ENCODE results near the gene SULF2.
"Not testable (repeated sequence)": the region's sequence is repeated elsewhere in the genome, so short reads cannot be mapped to it uniquely, and the experiment has no call there.

SULF2 gene

GRCh38 chr20:47785311-47785853, at the start of gene SULF2:
Gene SULF2, minus strand, starts transcription at chr20:47785481. Its CDS starts 28,118 bp downstream, at chr20:47757363.
- no peak for DNase-seq (ENCODE audit: low read depth)
- peak within 1 kb of the TSS; percentile 20 for H3K4me3 ChIP-seq (ENCODE audit: control insufficient read depth, low read depth, low read length)
- no peak for TF ChIP-seq CTCF (conservative IDR thresholded peaks at IDR 0.05; ENCODE audit: control insufficient read depth, insufficient read depth, low read depth, low read length)

- H3K4me3 ChIP-seq (ENCODE audit: control insufficient read depth, low read depth, low read length); DNase-seq (ENCODE audit: low read depth): not testable (repeated sequence)
These were observed 46.4 kb upstream of the SULF2 start for GRCh38 chr20:47831675-47832074.

GRCh38 chr20:47826716-47827115, 41.4 kb upstream of the SULF2 start:
- DNase-seq (ENCODE audit: low read depth); H3K4me3 ChIP-seq (ENCODE audit: control insufficient read depth, low read depth, low read length): not testable (repeated sequence)

GRCh38 chr20:47826006-47826405, 40.7 kb upstream of the SULF2 start:
- not testable (repeated sequence) for DNase-seq (ENCODE audit: low read depth); H3K4me3 ChIP-seq (ENCODE audit: control insufficient read depth, low read depth, low read length)

- TF ChIP-seq CTCF (conservative IDR thresholded peaks at IDR 0.05; ENCODE audit: control insufficient read depth, insufficient read depth, low read depth, low read length): no peak
- no peak overlapping the region for H3K4me3 ChIP-seq (ENCODE audit: control insufficient read depth, low read depth, low read length)
- DNase-seq (ENCODE audit: low read depth): no peak
These were observed 39.9 kb upstream of the SULF2 start for GRCh38 chr20:47825011-47825762.

- H3K4me3 ChIP-seq (ENCODE audit: control insufficient read depth, low read depth, low read length): not testable (repeated sequence)
These were observed 38.7 kb upstream of the SULF2 start for GRCh38 chr20:47823941-47824340.

GRCh38 chr20:47821481-47822100, 36.3 kb upstream of the SULF2 start:
- TF ChIP-seq CTCF (conservative IDR thresholded peaks at IDR 0.05; ENCODE audit: control insufficient read depth, insufficient read depth, low read depth, low read length): no peak
- no peak for DNase-seq (ENCODE audit: low read depth)
- no peak overlapping the region for H3K4me3 ChIP-seq (ENCODE audit: control insufficient read depth, low read depth, low read length)

More at GRCh38 chr20:47823941-47824340, 38.7 kb upstream of the SULF2 start:
- DNase-seq (ENCODE audit: low read depth): not testable (repeated sequence)

- TF ChIP-seq CTCF (conservative IDR thresholded peaks at IDR 0.05; ENCODE audit: control insufficient read depth, insufficient read depth, low read depth, low read length): no peak
These were observed 33.8 kb upstream of the SULF2 start for GRCh38 chr20:47818996-47819609.

More at GRCh38 chr20:47818996-47819609, 33.8 kb upstream of the SULF2 start:
- no peak overlapping the region for H3K4me3 ChIP-seq (ENCODE audit: control insufficient read depth, low read depth, low read length)
- DNase-seq (ENCODE audit: low read depth): no peak
